Measurements from ENCODE around the gene AARS2.

DNA sequence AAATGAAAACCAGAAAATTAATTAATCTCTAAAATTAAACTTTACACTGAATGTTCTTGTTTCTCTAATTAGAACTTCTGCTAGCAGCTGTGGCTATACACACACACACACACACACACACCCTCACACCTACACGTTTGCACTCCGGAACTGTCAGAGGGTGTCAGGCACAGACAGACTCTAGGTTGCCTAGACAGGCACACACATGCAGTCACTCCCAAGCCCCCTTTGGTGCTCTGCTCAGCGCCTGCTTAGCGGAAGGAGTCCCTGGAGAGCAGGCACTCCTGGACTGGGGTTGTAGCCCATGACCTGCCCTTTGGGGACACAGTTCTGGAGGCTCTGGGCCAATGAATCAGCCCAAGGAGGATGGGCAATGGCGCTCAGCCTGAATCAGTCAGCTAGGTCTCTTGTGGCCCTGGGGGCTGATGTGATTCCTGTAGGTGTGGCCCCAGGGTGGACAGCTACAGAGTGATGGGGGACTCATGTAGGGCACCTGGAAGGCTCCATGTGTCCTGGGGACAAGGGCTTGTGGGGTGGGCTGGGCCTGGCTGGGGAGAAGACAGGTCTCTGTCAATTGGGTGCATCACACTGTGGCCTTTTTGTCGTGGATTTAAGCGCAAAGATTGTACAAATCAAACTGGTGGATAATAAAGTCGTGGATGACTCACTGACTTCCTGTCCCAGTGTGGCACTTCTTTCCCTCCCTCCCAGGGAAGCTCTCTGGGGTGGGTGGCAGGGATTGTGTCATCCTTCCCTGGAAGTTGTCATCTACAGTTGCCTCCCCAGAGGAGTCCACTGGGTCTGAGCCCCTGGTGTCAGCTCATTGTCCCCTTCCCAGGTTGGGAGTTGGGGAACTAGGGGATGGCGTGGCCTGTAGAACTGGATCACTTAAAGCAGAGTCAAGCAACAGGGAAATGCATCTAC, 34.1 kb downstream of the AARS2 start:
- TF ChIP-seq, protein P1, sequence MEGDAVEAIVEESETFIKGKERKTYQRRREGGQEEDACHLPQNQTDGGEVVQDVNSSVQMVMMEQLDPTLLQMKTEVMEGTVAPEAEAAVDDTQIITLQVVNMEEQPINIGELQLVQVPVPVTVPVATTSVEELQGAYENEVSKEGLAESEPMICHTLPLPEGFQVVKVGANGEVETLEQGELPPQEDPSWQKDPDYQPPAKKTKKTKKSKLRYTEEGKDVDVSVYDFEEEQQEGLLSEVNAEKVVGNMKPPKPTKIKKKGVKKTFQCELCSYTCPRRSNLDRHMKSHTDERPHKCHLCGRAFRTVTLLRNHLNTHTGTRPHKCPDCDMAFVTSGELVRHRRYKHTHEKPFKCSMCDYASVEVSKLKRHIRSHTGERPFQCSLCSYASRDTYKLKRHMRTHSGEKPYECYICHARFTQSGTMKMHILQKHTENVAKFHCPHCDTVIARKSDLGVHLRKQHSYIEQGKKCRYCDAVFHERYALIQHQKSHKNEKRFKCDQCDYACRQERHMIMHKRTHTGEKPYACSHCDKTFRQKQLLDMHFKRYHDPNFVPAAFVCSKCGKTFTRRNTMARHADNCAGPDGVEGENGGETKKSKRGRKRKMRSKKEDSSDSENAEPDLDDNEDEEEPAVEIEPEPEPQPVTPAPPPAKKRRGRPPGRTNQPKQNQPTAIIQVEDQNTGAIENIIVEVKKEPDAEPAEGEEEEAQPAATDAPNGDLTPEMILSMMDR (IDR thresholded peaks at IDR 0.05), result no peak
- TF ChIP-seq POLR2AphosphoS5 (IDR thresholded peaks at IDR 0.05), result no peak
- TF ChIP-seq POLR2A (IDR thresholded peaks at IDR 0.05), result no peak
